Hepatocyte (in vitro differentiated cells): Measurements from ENCODE around the gene SPESP1.

ENCODE experiments used
- EZH2 ChIP-seq: fragments of 200-600 bp; sonication (generic); IDR thresholded peaks from 2 replicates; pipeline ENCODE4 v1.6.1; 2016; ENCODE audit warnings: antibody characterized with exemption, mild to moderate bottlenecking, borderline replicate concordance
- EZH2phosphoT487 ChIP-seq: fragments of 200-600 bp; sonication (generic); IDR thresholded peaks from one replicate; pipeline ENCODE4 v1.6.1; 2018; ENCODE audit warnings: antibody characterized with exemption, mild to moderate bottlenecking, low read depth, moderate library complexity; ENCODE audit not compliant: unreplicated experiment, severe bottlenecking
- TF ChIP-seq, protein P1 (sequence below): fragments of 200-600 bp; sonication (generic); IDR thresholded peaks from 2 replicates; pipeline ENCODE4 v1.5.1; 2016; ENCODE audit warnings: antibody characterized with exemption, mild to moderate bottlenecking; ENCODE audit not compliant: poor library complexity

- TF ChIP-seq, protein P1, sequence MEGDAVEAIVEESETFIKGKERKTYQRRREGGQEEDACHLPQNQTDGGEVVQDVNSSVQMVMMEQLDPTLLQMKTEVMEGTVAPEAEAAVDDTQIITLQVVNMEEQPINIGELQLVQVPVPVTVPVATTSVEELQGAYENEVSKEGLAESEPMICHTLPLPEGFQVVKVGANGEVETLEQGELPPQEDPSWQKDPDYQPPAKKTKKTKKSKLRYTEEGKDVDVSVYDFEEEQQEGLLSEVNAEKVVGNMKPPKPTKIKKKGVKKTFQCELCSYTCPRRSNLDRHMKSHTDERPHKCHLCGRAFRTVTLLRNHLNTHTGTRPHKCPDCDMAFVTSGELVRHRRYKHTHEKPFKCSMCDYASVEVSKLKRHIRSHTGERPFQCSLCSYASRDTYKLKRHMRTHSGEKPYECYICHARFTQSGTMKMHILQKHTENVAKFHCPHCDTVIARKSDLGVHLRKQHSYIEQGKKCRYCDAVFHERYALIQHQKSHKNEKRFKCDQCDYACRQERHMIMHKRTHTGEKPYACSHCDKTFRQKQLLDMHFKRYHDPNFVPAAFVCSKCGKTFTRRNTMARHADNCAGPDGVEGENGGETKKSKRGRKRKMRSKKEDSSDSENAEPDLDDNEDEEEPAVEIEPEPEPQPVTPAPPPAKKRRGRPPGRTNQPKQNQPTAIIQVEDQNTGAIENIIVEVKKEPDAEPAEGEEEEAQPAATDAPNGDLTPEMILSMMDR = no peak
- TF ChIP-seq EZH2phosphoT487 = no peak
- TF ChIP-seq EZH2 = no peak
Observed at GRCh38 chr15:68962465-68962864, 32.1 kb downstream of the SPESP1 start.
